ENCODE results near the gene COL24A1. TPM values are rescaled to one million over a fixed set of nuclear protein-coding genes. Genes with fewer than 3 reads are reported as not detected.

COL24A1 gene
- total RNA-seq, 1 experiment from 2014 or later = 0.35 TPM

DNA sequence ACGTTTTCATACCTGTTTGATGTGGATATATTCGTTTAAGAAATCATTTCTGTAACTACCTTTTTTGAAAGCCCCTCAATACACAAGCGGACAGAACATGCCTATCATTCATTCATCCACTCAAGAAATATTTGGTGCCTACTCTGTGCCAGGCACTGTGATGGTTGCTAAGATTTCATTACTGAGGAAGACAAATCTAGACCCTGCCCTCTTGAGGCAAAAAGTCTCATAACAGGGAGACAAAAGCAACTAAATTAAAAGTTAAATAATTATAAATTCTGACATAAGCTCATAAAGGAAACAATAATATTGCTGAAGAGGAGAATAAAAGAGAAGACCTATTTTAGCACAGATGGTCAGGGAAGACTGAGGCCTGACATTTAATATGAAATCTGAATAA is 244.8 kb downstream of the COL24A1 start:
- no peak for DNase-seq
- no peak overlapping the region for H2BK5ac ChIP-seq (ENCODE audit: insufficient read length, low read length)
- TF ChIP-seq, protein P1, sequence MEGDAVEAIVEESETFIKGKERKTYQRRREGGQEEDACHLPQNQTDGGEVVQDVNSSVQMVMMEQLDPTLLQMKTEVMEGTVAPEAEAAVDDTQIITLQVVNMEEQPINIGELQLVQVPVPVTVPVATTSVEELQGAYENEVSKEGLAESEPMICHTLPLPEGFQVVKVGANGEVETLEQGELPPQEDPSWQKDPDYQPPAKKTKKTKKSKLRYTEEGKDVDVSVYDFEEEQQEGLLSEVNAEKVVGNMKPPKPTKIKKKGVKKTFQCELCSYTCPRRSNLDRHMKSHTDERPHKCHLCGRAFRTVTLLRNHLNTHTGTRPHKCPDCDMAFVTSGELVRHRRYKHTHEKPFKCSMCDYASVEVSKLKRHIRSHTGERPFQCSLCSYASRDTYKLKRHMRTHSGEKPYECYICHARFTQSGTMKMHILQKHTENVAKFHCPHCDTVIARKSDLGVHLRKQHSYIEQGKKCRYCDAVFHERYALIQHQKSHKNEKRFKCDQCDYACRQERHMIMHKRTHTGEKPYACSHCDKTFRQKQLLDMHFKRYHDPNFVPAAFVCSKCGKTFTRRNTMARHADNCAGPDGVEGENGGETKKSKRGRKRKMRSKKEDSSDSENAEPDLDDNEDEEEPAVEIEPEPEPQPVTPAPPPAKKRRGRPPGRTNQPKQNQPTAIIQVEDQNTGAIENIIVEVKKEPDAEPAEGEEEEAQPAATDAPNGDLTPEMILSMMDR (conservative IDR thresholded peaks at IDR 0.05) = peak; percentile 55; the same call in 2 of the 3 replicates
- H3K4me2 ChIP-seq (ENCODE audit: insufficient read depth, insufficient read length, low read length) = no peak overlapping the region
- no peak overlapping the region for H2AFZ ChIP-seq (ENCODE audit: low read length)
- H3K27me3 ChIP-seq (ENCODE audit: insufficient read depth, low read length) = no peaks in the 10 kb centered on the region
- Mint-ChIP-seq H3K27ac (no peak overlapping the region), H3K36me3 (ENCODE audit: insufficient read depth in 1 of 3, low read depth in 3 of 3) (no peaks in the 10 kb centered on the region), H3K4me3 (no peak overlapping the region), H3K9me3 (no peaks in the 10 kb centered on the region), H3K27me3 (ENCODE audit: low read depth) (no peaks in the 10 kb centered on the region), H3K4me1 (no peaks in the 10 kb centered on the region)
- H4K8ac ChIP-seq (replicated peaks; ENCODE audit: insufficient read length, low read depth, low read length) = no peak overlapping the region
- H3K23me2 ChIP-seq (ENCODE audit: insufficient read length, low read depth, low read length, poor library complexity, severe bottlenecking) = no peaks in the 10 kb centered on the region
- H2BK15ac ChIP-seq (ENCODE audit: low read depth, low read length) = no peak overlapping the region
- no peak overlapping the region for H3K18ac ChIP-seq (ENCODE audit: insufficient read length, low read depth, low read length)
- no peak overlapping the region for H4K5ac ChIP-seq (ENCODE audit: insufficient read length, low read depth, low read length)
- no peaks in the 10 kb centered on the region for H3K9me3 ChIP-seq (ENCODE audit: control insufficient read depth, low read depth, low read length)
- no peak overlapping the region for H3K27ac ChIP-seq (ENCODE audit: insufficient read length, low read depth, low read length)
- H3T11ph ChIP-seq (ENCODE audit: low read length) = no peak overlapping the region
- H4K91ac ChIP-seq (ENCODE audit: insufficient read length, low read depth, low read length) = no peak overlapping the region
- no peaks in the 10 kb centered on the region for H3K4me1 ChIP-seq (ENCODE audit: insufficient read depth, low read length)
- no peak overlapping the region for H3K14ac ChIP-seq (ENCODE audit: insufficient read depth, low read length)
- no peaks in the 10 kb centered on the region for H3K79me1 ChIP-seq (ENCODE audit: insufficient read depth, low read depth, low read length, poor library complexity, severe bottlenecking)
- no peak overlapping the region for H3K9ac ChIP-seq (ENCODE audit: extremely low read depth, insufficient read length, low read length)
- no peak overlapping the region for H3K23ac ChIP-seq (ENCODE audit: insufficient read length, low read depth, low read length)
- no peaks in the 10 kb centered on the region for H3K79me2 ChIP-seq (ENCODE audit: insufficient read depth, low read length)
- no peak overlapping the region for H3K56ac ChIP-seq (ENCODE audit: insufficient read length, low read depth, low read length)
- WGBS (ENCODE audit: extremely low coverage, insufficient read length, low lambda C conversion rate) = no CpG with 5 or more reads among the region's 3 CpGs
- H2BK20ac ChIP-seq (ENCODE audit: low read depth, low read length, poor library complexity, severe bottlenecking) = no peak overlapping the region
- no peak overlapping the region for H2BK12ac ChIP-seq (ENCODE audit: insufficient read length, low read depth, low read length)
- H2BK120ac ChIP-seq (ENCODE audit: low read depth, low read length, poor library complexity, severe bottlenecking) = no peak overlapping the region
- no peaks in the 10 kb centered on the region for H4K20me1 ChIP-seq (ENCODE audit: control insufficient read depth, insufficient read depth, insufficient read length)
- H3K4ac ChIP-seq (ENCODE audit: low read depth, low read length) = no peak overlapping the region
- no peak overlapping the region for H2AK5ac ChIP-seq (ENCODE audit: insufficient read length, low read length)
